ENCODE results near the gene SRRM4.

Gene SRRM4

DNA sequence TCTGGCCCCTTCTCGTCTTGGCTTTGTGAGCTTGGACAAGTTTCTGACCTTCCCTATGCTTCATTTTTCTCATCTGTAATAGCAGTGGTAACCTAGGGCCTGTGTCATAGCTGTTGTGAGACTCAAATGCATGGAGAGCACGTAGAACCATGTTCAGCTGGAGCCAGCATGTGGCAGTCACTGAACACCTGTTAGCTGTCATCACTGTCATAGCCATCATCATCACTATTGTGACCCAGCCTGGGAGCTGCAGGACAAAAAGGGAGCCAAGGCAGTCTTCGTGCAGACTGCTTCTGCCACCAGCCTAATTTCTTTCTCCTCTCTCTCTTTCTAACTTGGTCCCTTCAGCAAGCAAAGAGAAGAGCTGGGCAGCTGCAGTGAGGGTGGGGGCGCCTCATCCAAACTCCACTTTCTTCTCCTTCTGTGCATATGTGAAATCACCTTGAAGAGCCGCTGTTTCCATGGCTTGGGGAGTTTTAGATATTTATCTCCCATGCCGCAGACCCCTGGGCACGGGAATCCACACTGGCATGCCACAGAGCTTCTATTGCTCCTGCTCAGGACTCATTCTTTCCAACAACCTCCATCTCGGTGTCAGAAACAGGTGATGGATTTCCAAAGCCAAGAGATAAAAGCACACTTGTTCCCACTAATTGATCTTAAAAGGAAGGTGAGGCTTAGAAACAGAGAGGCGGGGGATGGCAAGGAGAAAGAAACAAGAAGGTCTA, 87.0 kb downstream of the SRRM4 start:
- H3K9me3 Mint-ChIP-seq, result no peaks in the 10 kb centered on the region
- no peaks in the 10 kb centered on the region for H3K36me3 Mint-ChIP-seq (ENCODE audit: low read depth)
- no peak overlapping the region for H3K27ac Mint-ChIP-seq
- TF ChIP-seq, protein P1, sequence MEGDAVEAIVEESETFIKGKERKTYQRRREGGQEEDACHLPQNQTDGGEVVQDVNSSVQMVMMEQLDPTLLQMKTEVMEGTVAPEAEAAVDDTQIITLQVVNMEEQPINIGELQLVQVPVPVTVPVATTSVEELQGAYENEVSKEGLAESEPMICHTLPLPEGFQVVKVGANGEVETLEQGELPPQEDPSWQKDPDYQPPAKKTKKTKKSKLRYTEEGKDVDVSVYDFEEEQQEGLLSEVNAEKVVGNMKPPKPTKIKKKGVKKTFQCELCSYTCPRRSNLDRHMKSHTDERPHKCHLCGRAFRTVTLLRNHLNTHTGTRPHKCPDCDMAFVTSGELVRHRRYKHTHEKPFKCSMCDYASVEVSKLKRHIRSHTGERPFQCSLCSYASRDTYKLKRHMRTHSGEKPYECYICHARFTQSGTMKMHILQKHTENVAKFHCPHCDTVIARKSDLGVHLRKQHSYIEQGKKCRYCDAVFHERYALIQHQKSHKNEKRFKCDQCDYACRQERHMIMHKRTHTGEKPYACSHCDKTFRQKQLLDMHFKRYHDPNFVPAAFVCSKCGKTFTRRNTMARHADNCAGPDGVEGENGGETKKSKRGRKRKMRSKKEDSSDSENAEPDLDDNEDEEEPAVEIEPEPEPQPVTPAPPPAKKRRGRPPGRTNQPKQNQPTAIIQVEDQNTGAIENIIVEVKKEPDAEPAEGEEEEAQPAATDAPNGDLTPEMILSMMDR (IDR thresholded peaks at IDR 0.05), result no peak
- no peaks in the 10 kb centered on the region for H3K4me1 Mint-ChIP-seq
- peaks cover 33% of the 10 kb centered on the region for H3K27me3 Mint-ChIP-seq (ENCODE audit: low read depth, poor library complexity)
- no peak for DNase-seq
- H3K4me3 Mint-ChIP-seq, result no peak overlapping the region

DNA sequence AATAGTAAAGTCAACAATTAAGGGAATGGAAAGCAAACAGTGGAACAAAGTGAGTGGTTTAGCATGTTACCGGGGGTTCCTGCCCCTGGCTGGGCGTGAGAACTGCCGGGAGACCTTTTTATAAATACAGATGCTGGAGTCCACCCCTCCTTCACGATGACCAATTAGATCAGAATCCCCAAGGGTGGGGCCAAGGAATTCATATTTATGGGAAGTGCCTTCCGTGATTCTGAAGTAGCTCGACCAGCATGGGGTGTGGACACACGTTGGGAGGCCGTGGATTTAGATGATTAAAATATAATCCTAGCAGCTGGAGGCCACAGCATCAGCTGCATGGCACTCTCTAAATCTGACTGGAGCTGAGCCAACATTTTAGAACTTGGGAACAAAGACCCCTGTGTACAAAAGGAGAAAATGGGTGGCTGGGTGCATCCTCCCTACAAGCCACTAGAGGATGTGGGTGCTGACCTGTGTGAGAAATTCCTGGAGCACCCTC, 87.9 kb downstream of the SRRM4 start:
- TF ChIP-seq, protein P1 (IDR thresholded peaks at IDR 0.05), result no peak
- no peak for DNase-seq
- H3K27me3 Mint-ChIP-seq (ENCODE audit: low read depth, poor library complexity), result peaks cover 33% of the 10 kb centered on the region
- H3K36me3 Mint-ChIP-seq (ENCODE audit: low read depth), result no peaks in the 10 kb centered on the region
- H3K4me3 Mint-ChIP-seq, result no peak overlapping the region
- no peaks in the 10 kb centered on the region for H3K9me3 Mint-ChIP-seq
- H3K27ac Mint-ChIP-seq, result no peak overlapping the region
- no peaks in the 10 kb centered on the region for H3K4me1 Mint-ChIP-seq

- no peak overlapping the region for H3K4me3 Mint-ChIP-seq
- H3K27me3 Mint-ChIP-seq (ENCODE audit: low read depth, poor library complexity), result peaks cover 23% of the 10 kb centered on the region
- no peak overlapping the region for H3K27ac Mint-ChIP-seq
Observed at GRCh38 chr12:119071176-119071575, 89.8 kb downstream of the SRRM4 start.

GRCh38 chr12:119071638-119072231, 90.4 kb downstream of the SRRM4 start:
- Mint-ChIP-seq H3K27ac (no peak overlapping the region), H3K9me3 (no peaks in the 10 kb centered on the region), H3K36me3 (ENCODE audit: low read depth) (no peaks in the 10 kb centered on the region), H3K4me1 (no peaks in the 10 kb centered on the region), H3K27me3 (ENCODE audit: low read depth, poor library complexity) (peaks cover 23% of the 10 kb centered on the region), H3K4me3 (no peak overlapping the region)
- TF ChIP-seq, protein P1 (IDR thresholded peaks at IDR 0.05), result no peak
- no peak for DNase-seq

More at GRCh38 chr12:119071176-119071575, 89.8 kb downstream of the SRRM4 start:
- no peak for DNase-seq
- Mint-ChIP-seq H3K36me3 (ENCODE audit: low read depth) (no peaks in the 10 kb centered on the region), H3K9me3 (no peaks in the 10 kb centered on the region), H3K4me1 (no peaks in the 10 kb centered on the region)
- TF ChIP-seq, protein P1 (IDR thresholded peaks at IDR 0.05), result no peak

GRCh38 chr12:119072440-119072839, 91.1 kb downstream of the SRRM4 start:
- no peaks in the 10 kb centered on the region for H3K9me3 Mint-ChIP-seq
- peaks cover 23% of the 10 kb centered on the region for H3K27me3 Mint-ChIP-seq (ENCODE audit: low read depth, poor library complexity)
- H3K36me3 Mint-ChIP-seq (ENCODE audit: low read depth), result no peaks in the 10 kb centered on the region
- no peak overlapping the region for H3K4me3 Mint-ChIP-seq
- H3K27ac Mint-ChIP-seq, result no peak overlapping the region
- no peaks in the 10 kb centered on the region for H3K4me1 Mint-ChIP-seq
- no peak for DNase-seq
- TF ChIP-seq, protein P1 (IDR thresholded peaks at IDR 0.05), result no peak
